ENCODE measurements around the gene AOPEP.

AOPEP gene

GRCh38 chr9:95097279-95097678, 370.8 kb downstream of the AOPEP start:
- Histone ChIP-seq H3K9ac (ENCODE audit: low read length in 5 of 5) (no peak overlapping the region), H3K27ac (ENCODE audit: low read depth, low read length) (no peak overlapping the region), H3K4me3 (ENCODE audit: low read depth in 1 of 5, low read length in 5 of 5) (no peak overlapping the region), H3K36me3 (ENCODE audit: control insufficient read depth in 5 of 5, insufficient read depth in 5 of 5, low read length in 5 of 5) (peaks cover 0 to 23% (median 8%) of the 10 kb centered on the region in 5 donors), H3K27me3 (ENCODE audit: control insufficient read depth in 5 of 5, insufficient read depth in 4 of 5, low read length in 5 of 5) (no peaks in the 10 kb centered on the region), H3K9me3 (ENCODE audit: control insufficient read depth in 5 of 5, low read length in 5 of 5) (peaks cover 0 to 2% (median 0%) of the 10 kb centered on the region in 5 donors), H3K4me1 (ENCODE audit: control insufficient read depth in 5 of 5, insufficient read depth in 5 of 5, low read length in 5 of 5) (peaks cover 5 to 37% (median 23%) of the 10 kb centered on the region in 5 donors)

GRCh38 chr9:95098391-95098921, 372.0 kb downstream of the AOPEP start:
- Histone ChIP-seq H3K27ac (ENCODE audit: low read depth, low read length) (no peak overlapping the region), H3K9ac (ENCODE audit: low read length in 5 of 5) (no peak overlapping the region), H3K4me3 (ENCODE audit: low read depth in 1 of 5, low read length in 5 of 5) (no peak overlapping the region), H3K27me3 (ENCODE audit: control insufficient read depth in 5 of 5, insufficient read depth in 4 of 5, low read length in 5 of 5) (no peaks in the 10 kb centered on the region), H3K36me3 (ENCODE audit: control insufficient read depth in 5 of 5, insufficient read depth in 5 of 5, low read length in 5 of 5) (peaks cover 0 to 26% (median 8%) of the 10 kb centered on the region in 5 donors), H3K4me1 (ENCODE audit: control insufficient read depth in 5 of 5, insufficient read depth in 5 of 5, low read length in 5 of 5) (peaks cover 3 to 31% (median 20%) of the 10 kb centered on the region in 5 donors), H3K9me3 (ENCODE audit: control insufficient read depth in 5 of 5, low read length in 5 of 5) (peaks cover 0 to 2% (median 0%) of the 10 kb centered on the region in 5 donors)

GRCh38 chr9:95099321-95100070, 373.0 kb downstream of the AOPEP start:
- H3K9ac ChIP-seq (ENCODE audit: low read length in 5 of 5) = no peak overlapping the region
- H3K27me3 ChIP-seq (ENCODE audit: control insufficient read depth in 5 of 5, insufficient read depth in 4 of 5, low read length in 5 of 5) = no peaks in the 10 kb centered on the region
- peaks cover 5 to 31% (median 17%) of the 10 kb centered on the region in 5 donors for H3K4me1 ChIP-seq (ENCODE audit: control insufficient read depth in 5 of 5, insufficient read depth in 5 of 5, low read length in 5 of 5)
- H3K9me3 ChIP-seq (ENCODE audit: control insufficient read depth in 5 of 5, low read length in 5 of 5) = peaks cover 0 to 2% (median 0%) of the 10 kb centered on the region in 5 donors
- no peak overlapping the region for H3K27ac ChIP-seq (ENCODE audit: low read depth, low read length)
- H3K4me3 ChIP-seq (ENCODE audit: low read depth in 1 of 5, low read length in 5 of 5) = no peak overlapping the region
- H3K36me3 ChIP-seq (ENCODE audit: control insufficient read depth in 5 of 5, insufficient read depth in 5 of 5, low read length in 5 of 5) = peaks cover 0 to 26% (median 8%) of the 10 kb centered on the region in 5 donors

GRCh38 chr9:95100071-95100627, 373.6 kb downstream of the AOPEP start:
- peaks cover 0 to 30% (median 8%) of the 10 kb centered on the region in 5 donors for H3K36me3 ChIP-seq (ENCODE audit: control insufficient read depth in 5 of 5, insufficient read depth in 5 of 5, low read length in 5 of 5)
- peaks cover 0 to 2% (median 0%) of the 10 kb centered on the region in 5 donors for H3K9me3 ChIP-seq (ENCODE audit: control insufficient read depth in 5 of 5, low read length in 5 of 5)
- H3K27me3 ChIP-seq (ENCODE audit: control insufficient read depth in 5 of 5, insufficient read depth in 4 of 5, low read length in 5 of 5) = no peaks in the 10 kb centered on the region
- H3K4me3 ChIP-seq (ENCODE audit: low read depth in 1 of 5, low read length in 5 of 5) = no peak overlapping the region
- no peak overlapping the region for H3K27ac ChIP-seq (ENCODE audit: low read depth, low read length)
- H3K9ac ChIP-seq (ENCODE audit: low read length in 5 of 5) = no peak overlapping the region
- H3K4me1 ChIP-seq (ENCODE audit: control insufficient read depth in 5 of 5, insufficient read depth in 5 of 5, low read length in 5 of 5) = peaks cover 2 to 26% (median 11%) of the 10 kb centered on the region in 5 donors

DNA sequence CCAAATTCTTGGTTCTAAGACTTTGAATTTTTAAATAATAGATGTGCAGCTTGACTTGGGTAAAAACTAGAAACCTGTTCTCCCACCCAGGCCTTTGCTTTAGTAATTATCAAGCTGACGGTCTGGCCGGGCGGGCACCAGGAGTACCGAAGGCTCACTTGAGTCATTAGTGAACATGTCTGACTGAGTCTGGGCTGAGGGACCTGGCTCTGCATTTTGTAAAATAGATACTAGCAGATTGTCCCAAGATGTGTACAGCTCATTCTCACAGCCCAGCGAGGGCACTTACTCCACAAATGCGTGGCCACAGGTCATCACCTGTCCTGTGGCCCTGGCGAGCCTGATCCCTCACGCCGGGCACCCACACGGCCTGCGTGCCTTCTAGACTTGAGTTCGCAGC, 374.8 kb downstream of the AOPEP start:
- no peak overlapping the region for H3K27ac ChIP-seq (ENCODE audit: low read depth, low read length)
- no peaks in the 10 kb centered on the region for H3K27me3 ChIP-seq (ENCODE audit: control insufficient read depth in 5 of 5, insufficient read depth in 4 of 5, low read length in 5 of 5)
- H3K4me1 ChIP-seq (ENCODE audit: control insufficient read depth in 5 of 5, insufficient read depth in 5 of 5, low read length in 5 of 5) = peaks cover 2 to 26% (median 9%) of the 10 kb centered on the region in 5 donors
- H3K4me3 ChIP-seq (ENCODE audit: low read depth in 1 of 5, low read length in 5 of 5) = no peak overlapping the region
- peaks cover 0 to 37% (median 13%) of the 10 kb centered on the region in 5 donors for H3K36me3 ChIP-seq (ENCODE audit: control insufficient read depth in 5 of 5, insufficient read depth in 5 of 5, low read length in 5 of 5)
- peaks cover 0 to 2% (median 0%) of the 10 kb centered on the region in 5 donors for H3K9me3 ChIP-seq (ENCODE audit: control insufficient read depth in 5 of 5, low read length in 5 of 5)
- H3K9ac ChIP-seq (ENCODE audit: low read length in 5 of 5) = no peak overlapping the region

- H3K36me3 ChIP-seq (ENCODE audit: control insufficient read depth in 5 of 5, insufficient read depth in 5 of 5, low read length in 5 of 5) = peaks cover 0 to 43% (median 19%) of the 10 kb centered on the region in 5 donors
- H3K9ac ChIP-seq (ENCODE audit: low read length in 5 of 5) = no peak overlapping the region
Observed at GRCh38 chr9:95102001-95102433, 375.5 kb downstream of the AOPEP start.

GRCh38 chr9:95102572-95102971, 376.1 kb downstream of the AOPEP start:
- H3K36me3 ChIP-seq (ENCODE audit: control insufficient read depth in 5 of 5, insufficient read depth in 5 of 5, low read length in 5 of 5) = peaks cover 0 to 42% (median 22%) of the 10 kb centered on the region in 5 donors
- no peaks in the 10 kb centered on the region for H3K27me3 ChIP-seq (ENCODE audit: control insufficient read depth in 5 of 5, insufficient read depth in 4 of 5, low read length in 5 of 5)
- H3K9ac ChIP-seq (ENCODE audit: low read length in 5 of 5) = no peak overlapping the region
- no peak overlapping the region for H3K4me3 ChIP-seq (ENCODE audit: low read depth in 1 of 5, low read length in 5 of 5)
- H3K9me3 ChIP-seq (ENCODE audit: control insufficient read depth in 5 of 5, low read length in 5 of 5) = no peaks in the 10 kb centered on the region
- H3K27ac ChIP-seq (ENCODE audit: low read depth, low read length) = no peak overlapping the region
- peaks cover 2 to 26% (median 9%) of the 10 kb centered on the region in 5 donors for H3K4me1 ChIP-seq (ENCODE audit: control insufficient read depth in 5 of 5, insufficient read depth in 5 of 5, low read length in 5 of 5)

More at GRCh38 chr9:95102001-95102433, 375.5 kb downstream of the AOPEP start:
- Histone ChIP-seq H3K4me3 (ENCODE audit: low read depth in 1 of 5, low read length in 5 of 5) (no peak overlapping the region), H3K9me3 (ENCODE audit: control insufficient read depth in 5 of 5, low read length in 5 of 5) (peaks cover 0 to 2% (median 0%) of the 10 kb centered on the region in 5 donors), H3K27ac (ENCODE audit: low read depth, low read length) (no peak overlapping the region), H3K4me1 (ENCODE audit: control insufficient read depth in 5 of 5, insufficient read depth in 5 of 5, low read length in 5 of 5) (peaks cover 2 to 26% (median 9%) of the 10 kb centered on the region in 5 donors), H3K27me3 (ENCODE audit: control insufficient read depth in 5 of 5, insufficient read depth in 4 of 5, low read length in 5 of 5) (no peaks in the 10 kb centered on the region)

- H3K9me3 ChIP-seq (ENCODE audit: control insufficient read depth in 5 of 5, low read length in 5 of 5) = no peaks in the 10 kb centered on the region
- H3K4me3 ChIP-seq (ENCODE audit: low read depth in 1 of 5, low read length in 5 of 5) = no peak overlapping the region
- H3K27me3 ChIP-seq (ENCODE audit: control insufficient read depth in 5 of 5, insufficient read depth in 4 of 5, low read length in 5 of 5) = no peaks in the 10 kb centered on the region
- peaks cover 2 to 26% (median 9%) of the 10 kb centered on the region in 5 donors for H3K4me1 ChIP-seq (ENCODE audit: control insufficient read depth in 5 of 5, insufficient read depth in 5 of 5, low read length in 5 of 5)
- H3K27ac ChIP-seq (ENCODE audit: low read depth, low read length) = no peak overlapping the region
- H3K9ac ChIP-seq (ENCODE audit: low read length in 5 of 5) = no peak overlapping the region
- H3K36me3 ChIP-seq (ENCODE audit: control insufficient read depth in 5 of 5, insufficient read depth in 5 of 5, low read length in 5 of 5) = peaks cover 0 to 42% (median 21%) of the 10 kb centered on the region in 5 donors
Observed at GRCh38 chr9:95103281-95103771, 376.8 kb downstream of the AOPEP start.

GRCh38 chr9:95103871-95104580, 377.5 kb downstream of the AOPEP start:
- no peaks in the 10 kb centered on the region for H3K27me3 ChIP-seq (ENCODE audit: control insufficient read depth in 5 of 5, insufficient read depth in 4 of 5, low read length in 5 of 5)
- no peak overlapping the region for H3K4me3 ChIP-seq (ENCODE audit: low read depth in 1 of 5, low read length in 5 of 5)
- H3K36me3 ChIP-seq (ENCODE audit: control insufficient read depth in 5 of 5, insufficient read depth in 5 of 5, low read length in 5 of 5) = peaks cover 0 to 42% (median 21%) of the 10 kb centered on the region in 5 donors
- H3K9ac ChIP-seq (ENCODE audit: low read length in 5 of 5) = no peak overlapping the region
- H3K9me3 ChIP-seq (ENCODE audit: control insufficient read depth in 5 of 5, low read length in 5 of 5) = no peaks in the 10 kb centered on the region
- H3K27ac ChIP-seq (ENCODE audit: low read depth, low read length) = no peak overlapping the region
- peaks cover 2 to 28% (median 12%) of the 10 kb centered on the region in 5 donors for H3K4me1 ChIP-seq (ENCODE audit: control insufficient read depth in 5 of 5, insufficient read depth in 5 of 5, low read length in 5 of 5)

All from subcutaneous abdominal adipose tissue (tissue), 5 donors.